Mesenchymal stem cell (in vitro differentiated cells and primary cell): Measurements from ENCODE around the gene CCNYL1.

Source experiments
- DNase-seq: peaks from one replicate; pipeline ENCODE4 v3.0.0-alpha.2; 2013
- H2AFZ ChIP-seq: one replicate; pipeline ENCODE4 v1.6.1; 2013; ENCODE audit warnings: low read depth, mild to moderate bottlenecking, control low read depth, inconsistent platforms, low read length, moderate library complexity
- H2AK5ac ChIP-seq: 2 replicates; pipeline ENCODE4 v1.6.1; 2013; ENCODE audit warnings: low read length, moderate library complexity, mild to moderate bottlenecking, inconsistent platforms; ENCODE audit not compliant: severe bottlenecking
- H2BK120ac ChIP-seq: one replicate; pipeline ENCODE4 v1.6.1; 2013; ENCODE audit warnings: low read depth, mild to moderate bottlenecking, inconsistent platforms, low read length, moderate library complexity
- H2BK12ac ChIP-seq, 2 experiments: one replicate each; pipeline ENCODE4 v1.6.1; 2013; ENCODE audit warnings: inconsistent platforms in 2 of 2, low read length in 2 of 2, mild to moderate bottlenecking in 2 of 2, moderate library complexity in 2 of 2, control low read depth in 1 of 2
- H2BK15ac ChIP-seq: one replicate; pipeline ENCODE4 v1.6.1; 2013; ENCODE audit warnings: mild to moderate bottlenecking, low read depth, inconsistent platforms; ENCODE audit not compliant: poor library complexity, severe bottlenecking
- H2BK5ac ChIP-seq: 2 replicates; pipeline ENCODE4 v1.6.1; 2013; ENCODE audit warnings: low read depth, mild to moderate bottlenecking, low read length, control low read depth, inconsistent platforms; ENCODE audit not compliant: poor library complexity, severe bottlenecking
- H3K14ac ChIP-seq, 2 experiments: one replicate each; pipeline ENCODE4 v1.6.1; 2013; ENCODE audit warnings: inconsistent platforms in 2 of 2, low read length in 2 of 2, control low read depth in 1 of 2, mild to moderate bottlenecking in 1 of 2, moderate library complexity in 1 of 2
- H3K18ac ChIP-seq, 2 experiments: one replicate each; pipeline ENCODE4 v1.6.1; 2013; ENCODE audit warnings: inconsistent platforms in 2 of 2, low read length in 2 of 2, control low read depth in 1 of 2, low read depth in 1 of 2, mild to moderate bottlenecking in 1 of 2
- H3K23ac ChIP-seq, 2 experiments: one replicate each; pipeline ENCODE4 v1.6.1; 2013; ENCODE audit warnings: inconsistent platforms in 2 of 2, low read length in 2 of 2, mild to moderate bottlenecking in 2 of 2, moderate library complexity in 2 of 2, control low read depth in 1 of 2
- H3K27ac ChIP-seq: 2 replicates; pipeline ENCODE4 v1.5.1; 2013; ENCODE audit warnings: mild to moderate bottlenecking, moderate library complexity, low read length, control low read depth, inconsistent platforms; ENCODE audit not compliant: poor library complexity, severe bottlenecking
- H3K27me3 ChIP-seq, 2 experiments: 2 replicates each; pipeline versions ENCODE4 v1.6.1 to v1.7.0; 2013; ENCODE audit warnings: low read length in 2 of 2, mild to moderate bottlenecking in 2 of 2, moderate library complexity in 2 of 2, control low read depth in 1 of 2, inconsistent platforms in 1 of 2; ENCODE audit not compliant: control insufficient read depth in 1 of 2, insufficient read depth in 1 of 2
- H3K36me3 ChIP-seq, 2 experiments: 2 replicates each; pipeline versions ENCODE4 v1.6.1 to v1.7.0; 2013; ENCODE audit warnings: low read length in 2 of 2, control low read depth in 1 of 2, inconsistent platforms in 1 of 2, low read depth in 1 of 2, mild to moderate bottlenecking in 1 of 2; ENCODE audit not compliant: insufficient read depth in 2 of 2, control insufficient read depth in 1 of 2
- H3K4ac ChIP-seq, 2 experiments: one replicate each; pipeline ENCODE4 v1.6.1; 2013; ENCODE audit warnings: inconsistent platforms in 2 of 2, low read length in 2 of 2, mild to moderate bottlenecking in 2 of 2, moderate library complexity in 2 of 2, control low read depth in 1 of 2, low read depth in 1 of 2
- H3K4me1 ChIP-seq: 2 replicates; pipeline ENCODE4 v1.6.1; 2013; ENCODE audit warnings: low read depth, low read length, control low read depth; ENCODE audit not compliant: control insufficient read depth, insufficient read depth
- H3K4me2 ChIP-seq: 2 replicates; pipeline ENCODE4 v1.6.1; 2013; ENCODE audit warnings: low read length, mild to moderate bottlenecking, inconsistent platforms; ENCODE audit not compliant: poor library complexity, severe bottlenecking
- H3K4me3 ChIP-seq, 2 experiments: 2 replicates each; pipeline versions ENCODE4 v1.5.1 to v1.7.0; 2013; ENCODE audit warnings: low read length in 2 of 2, mild to moderate bottlenecking in 2 of 2, control low read depth in 1 of 2, low read depth in 1 of 2; ENCODE audit not compliant: insufficient read depth in 1 of 2
- H3K79me1 ChIP-seq: replicated peaks from 2 replicates; pipeline ENCODE4 v1.6.1; 2013; ENCODE audit warnings: mild to moderate bottlenecking, control low read depth, low read length, inconsistent platforms; ENCODE audit not compliant: poor library complexity, severe bottlenecking
- H3K9ac ChIP-seq: 2 replicates; pipeline ENCODE4 v1.7.0; 2013; ENCODE audit warnings: mild to moderate bottlenecking, low read length, moderate library complexity
- H3K9me3 ChIP-seq: 2 replicates; pipeline ENCODE4 v1.7.0; 2013; ENCODE audit warnings: mild to moderate bottlenecking, low read length; ENCODE audit not compliant: control insufficient read depth
- H4K8ac ChIP-seq: one replicate; pipeline ENCODE4 v1.6.1; 2013; ENCODE audit warnings: inconsistent platforms, mild to moderate bottlenecking, low read length, moderate library complexity
- H4K91ac ChIP-seq: one replicate; pipeline ENCODE4 v1.6.1; 2013; ENCODE audit warnings: mild to moderate bottlenecking, low read length, inconsistent platforms
- WGBS: methylation state at CpG from one replicate; pipeline ENCODE4 v1.1.7; 2013; ENCODE audit warnings: mixed read lengths; 5-methylcytosine and 5-hydroxymethylcytosine counted together

CCNYL1 gene

DNA sequence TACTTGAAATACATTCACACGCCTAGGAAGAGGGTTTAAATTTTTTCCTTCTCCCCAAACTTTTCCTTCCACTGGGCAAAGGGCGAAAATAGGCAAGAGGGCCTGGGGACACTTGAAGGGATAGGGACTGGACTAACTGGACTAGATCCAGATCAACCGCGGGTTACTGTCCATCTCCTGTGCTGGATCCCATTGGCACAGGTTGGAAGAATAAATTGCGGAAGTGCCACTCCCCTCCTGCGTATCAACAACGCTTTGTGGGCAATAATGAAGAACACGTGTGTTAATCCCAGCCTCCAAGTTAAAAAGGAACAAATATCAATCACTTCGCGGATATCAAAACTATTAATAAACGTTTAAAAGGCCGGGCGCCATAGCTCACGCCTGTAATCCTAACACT is 60.0 kb downstream of the CCNYL1 start:
- Histone ChIP-seq H2BK12ac (no peak overlapping the region), H3K4me1 (peaks cover 32% of the 10 kb centered on the region), H3K23ac (no peak overlapping the region), H3K27me3 (peaks cover 0 to 8% of the 10 kb centered on the region in 2 experiments), H3K4me3 (peak overlapping the region in 1 of 2 experiments; percentile 86), H2BK15ac (no peak overlapping the region), H3K9ac (no peak overlapping the region), H3K36me3 (peaks cover 0 to 12% of the 10 kb centered on the region in 2 experiments), H3K14ac (no peak overlapping the region), H3K4ac (no peak overlapping the region), H3K4me2 (no peak overlapping the region), H2AFZ (no peak overlapping the region), H4K8ac (no peak overlapping the region), H2BK120ac (no peak overlapping the region), H4K91ac (no peak overlapping the region), H3K9me3 (no peaks in the 10 kb centered on the region), H3K27ac (no peak overlapping the region), H3K79me1 (peaks cover 9% of the 10 kb centered on the region), H2AK5ac (no peak overlapping the region), H3K18ac (no peak overlapping the region), H2BK5ac (no peak overlapping the region)
- DNase-seq, result no peak
- WGBS, result 89% methylated on average over 12 of the region's 14 CpGs

- no peak overlapping the region for H4K91ac ChIP-seq
- no peak overlapping the region for H3K18ac ChIP-seq
- H2BK12ac ChIP-seq, result no peak overlapping the region
- H3K14ac ChIP-seq, result no peak overlapping the region
- H3K4me2 ChIP-seq, result no peak overlapping the region
- no peak overlapping the region for H2BK120ac ChIP-seq
- H3K27ac ChIP-seq, result no peak overlapping the region
- 71% methylated on average over 13 of the region's 13 CpGs for WGBS
- no peak overlapping the region for H4K8ac ChIP-seq
- H3K36me3 ChIP-seq, result peaks cover 0 to 6% of the 10 kb centered on the region in 2 experiments
- H2BK5ac ChIP-seq, result no peak overlapping the region
- no peak overlapping the region for H2AK5ac ChIP-seq
- H3K4me1 ChIP-seq, result peaks cover 29% of the 10 kb centered on the region
- DNase-seq, result peak; percentile 62
- H3K9me3 ChIP-seq, result no peaks in the 10 kb centered on the region
- no peak overlapping the region for H3K23ac ChIP-seq
- no peak overlapping the region for H3K9ac ChIP-seq
- H2AFZ ChIP-seq, result no peak overlapping the region
- no peak overlapping the region for H3K4ac ChIP-seq
- H3K79me1 ChIP-seq, result peaks cover 4% of the 10 kb centered on the region
- no peak overlapping the region for H3K4me3 ChIP-seq
- no peak overlapping the region for H2BK15ac ChIP-seq
- H3K27me3 ChIP-seq, result peaks cover 0 to 6% of the 10 kb centered on the region in 2 experiments
Observed at GRCh38 chr2:207772081-207772843, 60.8 kb downstream of the CCNYL1 start.

- H3K14ac ChIP-seq, result no peak overlapping the region
- H4K8ac ChIP-seq, result no peak overlapping the region
- peaks cover 0 to under 1% of the 10 kb centered on the region in 2 experiments for H3K27me3 ChIP-seq
- H3K4me3 ChIP-seq, result no peak overlapping the region
- no peak overlapping the region for H2BK120ac ChIP-seq
- H3K27ac ChIP-seq, result no peak overlapping the region
- H2BK12ac ChIP-seq, result no peak overlapping the region
- no peak overlapping the region for H3K9ac ChIP-seq
- peaks cover 0 to under 1% of the 10 kb centered on the region in 2 experiments for H3K36me3 ChIP-seq
- no peak overlapping the region for H2AK5ac ChIP-seq
- H3K18ac ChIP-seq, result no peak overlapping the region
- H2AFZ ChIP-seq, result no peak overlapping the region
- no peak overlapping the region for H3K4ac ChIP-seq
- no peak overlapping the region for H2BK5ac ChIP-seq
- no peak for DNase-seq
- 91% methylated on average over 13 of the region's 13 CpGs for WGBS
- no peak overlapping the region for H3K4me2 ChIP-seq
- H3K23ac ChIP-seq, result no peak overlapping the region
- H3K4me1 ChIP-seq, result peaks cover 24% of the 10 kb centered on the region
- H3K79me1 ChIP-seq, result no peaks in the 10 kb centered on the region
- no peak overlapping the region for H4K91ac ChIP-seq
- no peaks in the 10 kb centered on the region for H3K9me3 ChIP-seq
- no peak overlapping the region for H2BK15ac ChIP-seq
Observed at GRCh38 chr2:207772844-207773205, 61.4 kb downstream of the CCNYL1 start.

- H3K9me3 ChIP-seq, result no peaks in the 10 kb centered on the region
- no peak overlapping the region for H4K91ac ChIP-seq
- no peaks in the 10 kb centered on the region for H3K27me3 ChIP-seq
- WGBS, result 83% methylated on average over 1 of the region's 3 CpGs
- no peak overlapping the region for H3K23ac ChIP-seq
- DNase-seq, result no peak
- H3K4me1 ChIP-seq, result peaks cover 9% of the 10 kb centered on the region
- no peak overlapping the region for H3K4ac ChIP-seq
- H2BK5ac ChIP-seq, result no peak overlapping the region
- H3K4me2 ChIP-seq, result no peak overlapping the region
- H3K36me3 ChIP-seq, result no peaks in the 10 kb centered on the region
- no peak overlapping the region for H2BK15ac ChIP-seq
- no peak overlapping the region for H3K27ac ChIP-seq
- H2AFZ ChIP-seq, result no peak overlapping the region
- H2AK5ac ChIP-seq, result no peak overlapping the region
- H3K14ac ChIP-seq, result no peak overlapping the region
- no peak overlapping the region for H3K9ac ChIP-seq
- H3K79me1 ChIP-seq, result no peaks in the 10 kb centered on the region
- no peak overlapping the region for H4K8ac ChIP-seq
- no peak overlapping the region for H3K4me3 ChIP-seq
- H2BK120ac ChIP-seq, result no peak overlapping the region
- H3K18ac ChIP-seq, result no peak overlapping the region
- H2BK12ac ChIP-seq, result no peak overlapping the region
Observed at GRCh38 chr2:207775473-207775872, 64.0 kb downstream of the CCNYL1 start.
